Stimulated activated CD4-positive, alpha-beta T cell treated with anti-CD3 and anti-CD28 coated beads, Interleukin-1b, Interleukin-23, amount 100 ng/mL, for 24 hours (primary cell): Measurements from ENCODE around the gene LBH.

ENCODE experiments used
- DNase-seq, 4 experiments: peaks; one replicate each; pipeline ENCODE4 v3.0.0-alpha.2; 2020; ENCODE audit warnings: low read depth in 4 of 4, low spot score in 1 of 4

The LBH gene

GRCh38 chr2:30231212-30231995 is at the start of gene LBH:
TSS of gene LBH (plus strand) at chr2:30231534. CDS start at chr2:30231739, 205 bp downstream.
- peak; percentile 80 to 89 (median 82) for DNase-seq

DNA sequence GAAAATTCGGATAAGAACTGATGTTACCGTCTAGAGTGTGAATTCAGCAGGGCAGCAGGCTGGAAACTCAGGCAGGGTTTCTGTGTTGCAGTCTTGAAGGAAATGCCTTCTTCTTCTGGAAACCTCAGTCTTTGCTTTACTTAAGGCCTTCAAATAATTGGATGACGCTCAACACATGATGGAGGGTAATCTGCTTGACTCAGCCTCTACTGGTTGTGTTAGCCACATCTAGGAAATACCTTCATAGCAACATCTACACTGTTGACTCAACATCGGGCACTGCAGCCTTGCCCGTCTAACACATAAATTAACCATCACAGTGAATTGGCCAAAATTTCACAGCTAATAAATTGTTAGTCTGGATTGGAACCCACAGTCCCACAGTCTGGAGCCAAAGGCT is 47.3 kb upstream of the LBH start:
- DNase-seq = no peak

DNA sequence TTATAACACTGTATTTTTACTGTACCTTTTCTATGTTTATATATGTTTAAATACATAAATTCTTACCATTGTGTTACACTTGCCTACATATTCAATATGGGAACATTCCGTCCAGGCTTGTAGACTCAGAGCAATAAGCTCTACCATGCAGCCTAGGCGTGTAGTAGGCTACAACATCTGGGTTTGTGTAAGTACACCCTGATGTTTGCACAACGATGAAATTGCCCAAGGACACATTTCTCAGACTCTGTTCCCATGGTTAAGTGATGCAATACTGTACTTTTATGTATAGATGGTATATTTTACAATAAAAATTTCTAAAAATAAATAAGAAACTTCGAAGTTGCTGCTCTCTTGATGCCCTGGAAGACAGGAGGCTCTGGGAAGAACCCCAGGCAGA is 46.2 kb upstream of the LBH start:
- no peak for DNase-seq

DNA sequence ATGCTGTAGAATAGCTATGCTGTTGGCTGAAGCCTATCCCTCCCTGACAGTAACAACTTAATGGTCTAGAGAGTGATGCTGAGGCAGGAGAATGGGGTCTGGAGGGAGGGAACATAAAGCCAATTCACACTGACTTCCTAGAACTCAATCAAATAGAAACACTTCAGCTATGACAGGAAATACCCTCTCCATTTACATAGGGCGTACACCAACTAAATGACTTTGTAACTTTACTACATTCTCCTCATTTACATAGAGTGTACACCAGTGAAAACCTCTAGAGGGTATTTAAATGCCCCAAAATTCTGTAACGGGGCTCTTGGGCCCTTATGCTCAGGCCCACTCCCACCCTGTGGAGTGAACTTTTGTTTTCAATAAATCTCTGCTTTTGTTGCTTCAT is 43.0 kb upstream of the LBH start:
- no peak for DNase-seq

- DNase-seq = no peak
Measured at GRCh38 chr2:30190637-30191036, 40.7 kb upstream of the LBH start.

DNA sequence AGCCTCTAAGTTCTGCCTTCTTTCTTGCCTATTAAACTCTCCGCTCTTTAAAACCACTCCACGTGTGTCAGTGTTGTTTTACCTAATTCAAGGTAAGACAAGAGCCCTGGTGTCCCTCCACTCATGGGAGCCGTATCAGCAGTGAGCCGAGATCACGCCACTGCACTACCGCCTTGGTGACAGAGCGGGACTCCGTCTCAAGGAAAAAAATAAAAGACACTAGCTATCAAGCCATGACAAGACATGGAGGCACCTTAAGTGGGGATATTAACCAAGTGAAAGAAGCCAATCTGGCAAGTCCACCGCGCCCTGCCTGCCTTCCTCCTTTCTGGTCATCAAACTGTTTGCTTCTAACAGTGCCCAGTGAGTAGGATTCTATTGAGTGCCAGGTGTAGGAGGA is 40.2 kb upstream of the LBH start:
- no peak for DNase-seq

GRCh38 chr2:30191819-30192271 is 39.5 kb upstream of the LBH start:
- DNase-seq = no peak

GRCh38 chr2:30192314-30192713 is 39.0 kb upstream of the LBH start:
- no peak for DNase-seq

DNA sequence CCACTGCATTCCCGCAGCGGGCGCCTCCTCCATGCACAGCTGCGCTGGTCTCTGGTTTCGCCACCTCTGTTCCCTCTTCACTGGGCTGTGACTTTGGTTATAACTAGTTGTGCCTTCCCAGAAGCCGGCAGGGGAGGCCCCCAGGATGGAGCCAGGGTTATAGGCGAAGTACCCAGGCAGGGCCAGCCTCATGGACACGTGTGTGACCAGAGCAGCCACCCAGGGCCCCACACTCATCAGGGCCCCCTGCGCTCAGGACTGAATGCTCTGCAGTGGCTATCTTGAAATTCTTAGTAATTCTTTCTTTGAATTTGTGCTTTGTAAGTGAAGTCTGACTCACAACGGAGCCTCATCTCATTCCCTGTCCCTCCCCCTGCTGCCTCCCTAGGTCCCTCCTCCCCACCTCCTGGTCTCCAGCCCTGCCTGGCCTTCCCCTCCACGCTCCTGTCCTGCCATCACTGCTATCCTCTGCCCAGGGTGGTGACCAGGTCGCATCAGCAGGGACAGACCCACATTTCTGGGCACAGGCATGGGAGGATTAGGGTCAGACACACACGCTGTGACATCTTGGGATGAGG is 38.1 kb upstream of the LBH start:
- no peak for DNase-seq

DNA sequence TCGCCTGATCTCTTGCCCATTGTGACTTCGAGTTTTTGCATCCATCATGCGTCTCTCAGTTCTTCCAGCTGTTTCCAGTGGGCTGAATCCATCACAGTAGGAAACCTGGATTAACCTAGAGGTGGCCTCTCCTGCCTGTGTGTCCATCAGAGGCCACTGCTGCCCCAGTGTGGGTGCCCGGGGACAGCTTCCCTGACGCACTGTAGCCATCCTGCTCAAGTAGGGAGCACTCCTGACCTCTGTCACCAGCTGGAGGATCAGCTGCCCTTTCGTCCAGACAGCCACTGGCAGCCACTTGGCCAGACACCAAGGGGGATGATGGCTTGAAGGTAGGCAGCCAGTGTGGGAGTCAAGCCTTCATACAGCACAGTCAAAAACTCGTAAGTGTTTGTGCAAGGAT is 36.9 kb upstream of the LBH start:
- DNase-seq = no peak

DNA sequence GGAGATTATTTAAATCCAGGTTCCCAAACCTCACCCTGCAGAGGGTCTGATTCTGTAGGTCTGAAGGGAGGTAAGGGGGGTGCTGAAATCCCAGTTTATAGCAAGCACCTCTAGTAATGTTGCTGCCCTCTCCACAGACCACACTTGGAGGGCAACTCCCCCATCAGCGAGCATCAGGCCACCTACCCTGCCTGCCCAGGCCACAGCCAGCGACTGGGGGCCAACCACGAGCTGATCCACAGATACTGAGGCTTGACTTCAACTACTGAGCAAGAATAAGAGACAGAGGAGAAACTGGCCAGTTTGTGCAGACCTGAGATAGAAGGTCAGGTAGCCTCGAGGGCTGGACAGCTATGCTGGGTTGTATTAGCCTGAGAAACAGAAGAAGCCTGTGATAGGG is 36.3 kb upstream of the LBH start:
- no peak for DNase-seq

- DNase-seq = no peak
Measured at GRCh38 chr2:30197570-30198192, 33.7 kb upstream of the LBH start.

DNA sequence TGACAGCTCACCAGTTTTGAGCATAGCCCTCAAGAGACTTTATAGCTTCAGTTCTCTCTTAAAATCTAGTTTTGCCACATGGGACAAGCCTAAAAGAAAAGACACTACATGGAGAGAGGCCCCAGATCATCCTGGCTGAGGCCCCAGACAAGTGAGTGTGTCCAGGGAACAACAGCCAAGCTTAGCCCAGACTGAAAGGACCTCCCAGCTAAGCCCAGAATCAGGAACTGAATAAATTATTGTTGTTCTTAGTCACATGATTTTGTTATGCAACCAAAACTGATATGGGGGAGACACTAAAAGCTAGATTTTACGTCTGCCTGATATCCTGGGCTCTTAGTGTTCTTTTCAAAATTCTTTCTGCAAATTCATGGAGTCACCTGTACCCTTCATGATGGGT is 29.3 kb upstream of the LBH start:
- no peak for DNase-seq

- no peak for DNase-seq
Measured at GRCh38 chr2:30203156-30203555, 28.2 kb upstream of the LBH start.

GRCh38 chr2:30204281-30204680 is 27.1 kb upstream of the LBH start:
- DNase-seq = no peak

GRCh38 chr2:30205456-30205855 is 25.9 kb upstream of the LBH start:
- no peak for DNase-seq

DNA sequence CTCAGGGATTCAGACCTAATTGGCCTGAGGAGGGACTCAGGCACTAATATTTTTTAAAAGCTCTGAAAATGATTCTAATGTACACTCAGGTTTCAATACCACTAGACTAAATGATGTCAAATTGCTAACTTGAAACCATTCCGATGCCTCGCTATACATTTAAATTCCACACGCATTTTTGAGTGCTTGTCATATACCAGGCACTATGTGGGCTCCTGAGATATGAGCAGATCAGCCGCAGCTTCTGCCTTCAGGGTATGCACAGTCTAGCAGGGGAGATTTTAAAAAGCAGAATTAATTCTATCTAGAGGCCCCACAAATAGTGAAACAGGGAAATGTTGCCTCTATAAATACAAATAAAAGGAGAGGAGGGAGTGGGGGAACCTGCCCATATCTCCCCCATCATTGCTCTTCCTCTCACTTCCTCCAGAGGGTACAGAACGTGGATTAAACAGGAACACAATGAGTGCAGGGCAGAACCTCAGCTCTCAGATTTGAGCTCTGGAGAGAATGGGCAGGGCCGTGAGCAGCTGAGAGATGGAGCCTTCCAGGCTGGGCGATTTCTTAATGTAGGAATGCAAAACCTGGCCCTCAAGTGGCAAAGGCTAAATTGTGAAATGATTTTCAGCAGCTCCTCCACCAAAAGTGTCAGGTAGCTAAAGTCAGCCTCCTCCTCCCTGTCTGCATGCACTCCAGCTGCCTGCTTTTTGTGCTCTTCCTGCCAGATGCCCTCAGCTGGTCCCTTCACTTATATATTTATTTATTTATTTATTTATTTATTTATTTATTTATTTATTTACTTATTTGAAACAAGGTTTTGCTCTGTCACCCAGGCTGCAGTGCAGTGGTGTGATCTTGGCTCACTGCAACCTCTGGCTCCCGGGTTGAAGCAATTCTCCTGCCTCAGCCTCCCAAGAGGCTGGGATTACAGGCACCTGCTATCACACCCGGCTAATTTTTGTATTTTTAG is 24.6 kb upstream of the LBH start:
- DNase-seq = no peak

DNA sequence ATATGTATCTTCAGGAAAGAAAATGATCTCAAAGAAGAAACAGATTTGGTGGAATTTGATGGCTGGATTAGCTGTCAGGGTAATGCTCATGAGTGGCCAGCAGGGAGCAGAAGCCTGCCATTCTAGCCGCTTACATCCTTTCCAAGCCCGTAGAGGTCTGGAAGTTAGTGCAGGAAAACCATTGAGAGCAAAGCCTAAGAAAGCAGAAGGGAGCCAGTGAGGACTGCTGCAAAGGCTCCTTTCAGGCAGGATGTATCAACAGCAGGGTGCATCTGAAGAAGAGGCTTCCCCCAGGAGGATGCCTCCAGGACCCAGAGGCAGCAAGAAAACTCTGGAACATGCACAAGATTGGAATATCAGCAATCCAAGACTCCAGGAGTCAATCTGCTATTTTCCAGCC is 22.9 kb upstream of the LBH start:
- no peak for DNase-seq

DNA sequence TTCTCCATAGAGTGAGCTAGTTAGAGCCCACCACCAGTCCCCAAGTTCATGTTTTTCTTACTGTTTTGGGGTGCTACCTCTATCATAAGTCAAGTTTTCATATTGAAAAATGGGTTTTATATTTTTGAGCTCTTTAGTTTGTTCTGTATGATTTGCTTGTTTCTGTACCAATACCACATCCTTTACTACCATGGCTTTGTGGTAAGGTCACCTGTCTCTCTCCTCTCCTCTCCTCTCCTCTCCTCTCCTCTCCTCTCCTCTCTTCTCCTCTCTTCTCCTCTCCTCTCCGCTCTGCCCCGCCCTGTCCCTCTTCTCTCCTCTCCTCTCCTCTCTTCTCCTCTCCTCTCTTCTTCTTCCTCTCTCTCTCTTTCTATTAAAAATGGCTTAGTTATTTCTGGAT is 22.1 kb upstream of the LBH start:
- no peak for DNase-seq

- no peak for DNase-seq
Measured at GRCh38 chr2:30213326-30213725, 18.0 kb upstream of the LBH start.

DNA sequence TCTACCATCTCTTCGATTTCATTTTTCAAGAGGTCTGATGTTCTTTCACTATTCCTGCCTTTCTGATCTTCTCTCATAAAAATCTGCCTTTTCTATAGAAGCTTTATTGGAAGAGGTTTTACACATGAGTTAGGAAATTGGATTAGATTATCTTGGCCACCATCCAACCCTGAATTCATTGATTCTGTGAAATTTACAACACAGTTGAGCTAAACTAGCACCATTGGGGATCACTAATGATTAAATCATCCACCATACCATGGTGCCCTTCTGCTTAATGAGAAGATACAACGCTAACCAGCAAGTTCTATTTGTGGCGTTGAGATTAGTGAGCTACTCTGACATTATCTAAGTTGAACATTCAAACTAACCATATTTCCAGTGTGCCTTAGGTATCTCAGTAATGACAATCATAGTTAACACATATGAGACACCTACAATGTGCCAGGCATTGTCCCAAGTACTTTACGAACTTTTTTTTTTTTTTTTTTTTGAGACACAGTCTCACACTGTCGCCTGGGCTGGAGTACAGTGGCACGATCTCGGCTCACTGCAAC is 17.3 kb upstream of the LBH start:
- no peak for DNase-seq
